NB4 (cell line): ENCODE measurements around the gene PRIMPOL.
"Not testable (repeated sequence)": the region's sequence is repeated elsewhere in the genome, so short reads cannot be mapped to it uniquely, and the experiment has no call there.

Source experiments
- CTCF ChIP-seq: IDR thresholded peaks from one replicate; pipeline ENCODE4 v1.5.1; 2012; ENCODE audit warnings: low read depth, low read length
- MAX ChIP-seq: IDR thresholded peaks from 2 replicates; pipeline ENCODE4 v1.6.1; 2011; ENCODE audit warnings: low read depth, low read length
- MYC ChIP-seq: IDR thresholded peaks from 2 replicates; pipeline ENCODE4 v1.6.1; 2011; ENCODE audit warnings: low read depth, low read length
- POLR2A ChIP-seq: IDR thresholded peaks from 2 replicates; pipeline ENCODE4 v1.6.1; 2011; ENCODE audit warnings: mild to moderate bottlenecking; ENCODE audit not compliant: insufficient read length; ENCODE audit errors: extremely low read depth

GRCh38 chr4:184616168-184616567, 33.4 kb upstream of the PRIMPOL start:
- TF ChIP-seq CTCF, POLR2A, MAX, MYC: not testable (repeated sequence)
